ENCODE measurements around the gene HSFX3. TPM values are rescaled to one million over a fixed set of nuclear protein-coding genes. Genes with fewer than 3 reads are reported as not detected.
A peak's percentile ranks its signal among the peaks of the same experiment; 100 is the strongest.

The HSFX3 gene
- total and polyA plus RNA-seq, 2 donors (not counting 1 experiment from before 2014, with no cell fraction given) = not detected

DNA sequence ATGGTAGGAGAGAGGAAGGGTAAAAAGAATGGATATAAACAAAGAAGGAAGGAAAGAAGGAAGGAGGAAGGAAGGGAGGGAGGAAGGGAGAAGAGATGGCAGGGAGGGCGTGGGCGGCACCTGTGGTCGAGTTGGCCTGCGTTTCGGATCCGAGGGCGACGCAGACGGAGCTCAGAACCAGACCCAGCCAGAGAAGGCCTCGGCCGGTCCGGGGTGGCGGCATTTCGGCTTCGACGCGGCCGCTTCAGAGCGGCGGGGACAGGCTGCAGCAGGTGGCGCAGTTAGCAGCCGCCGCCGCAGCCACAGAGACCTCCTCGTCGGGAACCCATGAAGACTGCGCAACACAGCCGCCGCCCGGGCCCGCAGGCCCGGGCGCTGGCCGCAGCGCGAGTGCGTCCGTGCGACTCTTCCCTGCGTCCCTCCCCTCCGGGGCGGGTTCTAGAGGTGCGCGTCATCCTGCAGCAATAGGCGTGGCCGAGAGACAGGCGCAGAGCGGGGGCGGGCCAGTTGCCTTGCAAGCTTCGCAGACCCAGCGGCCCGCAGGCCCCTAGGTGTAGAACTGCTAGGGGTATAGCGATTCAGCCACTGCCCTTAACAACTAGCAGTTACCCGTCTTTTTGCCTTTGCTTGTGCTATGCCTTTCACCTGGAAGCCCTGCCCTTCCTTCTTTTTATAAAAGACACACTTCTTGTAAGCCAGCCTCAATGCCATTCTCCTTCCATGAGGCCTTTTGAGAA, 44.6 kb downstream of the HSFX3 start, which contains the start of gene IDS:
IDS (minus strand) TSS at position 392 of the 737 bp plus-strand sequence; CDS start at position 223, 169 bp downstream.
- Histone ChIP-seq H3K4me1 (ENCODE audit: control insufficient read depth in 2 of 2, insufficient read depth in 2 of 2, low read length in 2 of 2) (peaks cover 12 to 24% of the 10 kb centered on the region in 2 donors), H3K9ac (ENCODE audit: low read length) (peak within 1 kb of the TSS; percentile 83), H3K4me3 (ENCODE audit: control extremely low read depth in 1 of 5, extremely low read depth in 1 of 5, insufficient read depth in 1 of 5, low read depth in 2 of 5, low read length in 4 of 5) (peak within 1 kb of the TSS; percentile 24 to 81 (median 79)), H3K36me3 (replicated peaks in 1 of 2; ENCODE audit: control extremely low read depth in 1 of 2, control insufficient read depth in 1 of 2, extremely low read depth in 1 of 2, insufficient read depth in 2 of 2, low read length in 1 of 2) (peaks cover 0 to 30% of the 10 kb centered on the region in 2 experiments), H3K4me2 (replicated peaks; ENCODE audit: low read depth, low read length, poor library complexity, severe bottlenecking) (peak within 1 kb of the TSS; percentile 89), H3K9me3 (ENCODE audit: control extremely low read depth in 1 of 3, control insufficient read depth in 2 of 3, insufficient read depth in 1 of 3, low read length in 2 of 3) (no peaks in the 10 kb centered on the region), H4K20me1 (ENCODE audit: control insufficient read depth, insufficient read depth, low read length, poor library complexity, severe bottlenecking) (peaks cover 21% of the 10 kb centered on the region), H3K27ac (ENCODE audit: low read length in 2 of 2) (peak within 1 kb of the TSS; percentile 95 to 98), H3K27me3 (replicated peaks in 1 of 4; ENCODE audit: control extremely low read depth in 1 of 4, control insufficient read depth in 3 of 4, insufficient read depth in 4 of 4, low read length in 3 of 4) (peaks cover 0 to 5% (median 0%) of the 10 kb centered on the region in 4 experiments), H3K79me2 (ENCODE audit: control insufficient read depth, insufficient read depth, low read length) (peaks cover 24% of the 10 kb centered on the region), H2AFZ (ENCODE audit: insufficient read depth, low read depth, low read length, poor library complexity, severe bottlenecking) (peak within 1 kb of the TSS; percentile 39)
- peak; percentile 72 for ATAC-seq (ENCODE audit: low read depth)
- intact Hi-C loops (cut with micrococcal nuclease) = loop anchor here (1.0 to 2.0 kb wide), 2 partner anchors 20 to 35 kb away; no protein-coding TSS in a partner anchor
- no peaks in the 10 kb centered on the region for H3K9me3 Mint-ChIP-seq (ENCODE audit: insufficient read depth)
- peak within 1 kb of the TSS; percentile 96 for H3K27ac Mint-ChIP-seq
- H3K27me3 Mint-ChIP-seq = peaks cover 2% of the 10 kb centered on the region
- peaks cover 18% of the 10 kb centered on the region for H3K4me1 Mint-ChIP-seq
- CTCF ChIA-PET = interaction anchor here (0.9 to 2.8 kb wide), 2 partner anchors 23 to 35 kb away, joined by 4 to 20 read pairs; partner anchors contain the start of gene EOLA1
- TF ChIP-seq EZH2 (IDR thresholded peaks at IDR 0.05; ENCODE audit: borderline replicate concordance, insufficient read depth, low read depth, low read length, poor library complexity, severe bottlenecking) = no peak
- TF ChIP-seq, protein P1, sequence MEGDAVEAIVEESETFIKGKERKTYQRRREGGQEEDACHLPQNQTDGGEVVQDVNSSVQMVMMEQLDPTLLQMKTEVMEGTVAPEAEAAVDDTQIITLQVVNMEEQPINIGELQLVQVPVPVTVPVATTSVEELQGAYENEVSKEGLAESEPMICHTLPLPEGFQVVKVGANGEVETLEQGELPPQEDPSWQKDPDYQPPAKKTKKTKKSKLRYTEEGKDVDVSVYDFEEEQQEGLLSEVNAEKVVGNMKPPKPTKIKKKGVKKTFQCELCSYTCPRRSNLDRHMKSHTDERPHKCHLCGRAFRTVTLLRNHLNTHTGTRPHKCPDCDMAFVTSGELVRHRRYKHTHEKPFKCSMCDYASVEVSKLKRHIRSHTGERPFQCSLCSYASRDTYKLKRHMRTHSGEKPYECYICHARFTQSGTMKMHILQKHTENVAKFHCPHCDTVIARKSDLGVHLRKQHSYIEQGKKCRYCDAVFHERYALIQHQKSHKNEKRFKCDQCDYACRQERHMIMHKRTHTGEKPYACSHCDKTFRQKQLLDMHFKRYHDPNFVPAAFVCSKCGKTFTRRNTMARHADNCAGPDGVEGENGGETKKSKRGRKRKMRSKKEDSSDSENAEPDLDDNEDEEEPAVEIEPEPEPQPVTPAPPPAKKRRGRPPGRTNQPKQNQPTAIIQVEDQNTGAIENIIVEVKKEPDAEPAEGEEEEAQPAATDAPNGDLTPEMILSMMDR (IDR thresholded peaks at IDR 0.05) = no peak
- peak within 1 kb of the TSS; percentile 95 for H3K4me3 Mint-ChIP-seq
- DNase-seq = peak; percentile 91
- POLR2A ChIA-PET = interaction anchor here (0.5 to 2.3 kb wide), 6 partner anchors 23 to 1892 kb away, joined by 3 to 27 read pairs (median 4); partner anchors contain the start of genes EOLA1, FMR1, MTMR1 and VMA21
- under 1% methylated on average over 33 of the region's 54 CpGs for WGBS (ENCODE audit: insufficient coverage)
